DND-41 (cell line): ENCODE results near the gene MRPS23.

Experiments used
- CTCF ChIP-seq: IDR thresholded peaks from 2 replicates; pipeline ENCODE4 v1.5.1; 2012; ENCODE audit warnings: borderline replicate concordance, low read length, moderate library complexity, mild to moderate bottlenecking; ENCODE audit not compliant: poor library complexity, severe bottlenecking; ENCODE audit errors: extremely low read depth
- EZH2 ChIP-seq: IDR thresholded peaks from 3 replicates; pipeline ENCODE4 v1.6.1; 2012; ENCODE audit warnings: borderline replicate concordance, low read depth, mild to moderate bottlenecking, moderate library complexity, low read length, inconsistent platforms; ENCODE audit not compliant: severe bottlenecking

GRCh38 chr17:57834146-57834741 lies 15.6 kb downstream of the MRPS23 start:
- TF ChIP-seq CTCF = no peak
- no peak for TF ChIP-seq EZH2
